A673 (cell line): Measurements from ENCODE around the gene NGEF. TPM values are rescaled to one million over a fixed set of nuclear protein-coding genes. Genes with fewer than 3 reads are reported as not detected.
"Not testable (repeated sequence)": the region's sequence is repeated elsewhere in the genome, so short reads cannot be mapped to it uniquely, and the experiment has no call there.

Source experiments
- BruUV-seq: library from RNA; stranded (reverse); fragments of 400-500 nt; replicated peaks from 2 replicates; lab custom pipeline; 2021; lab: Mats Ljungman, UMichigan
- CTCF ChIA-PET: fragments of 300-600 bp; sonication (Branson Sonifier 250); formaldehyde crosslinking; loops from one replicate; lab custom pipeline; 2022; ENCODE audit warnings: antibody characterized with exemption; lab: Charles Lee
- POLR2A ChIA-PET: fragments of 300-600 bp; sonication (Branson Sonifier 250); formaldehyde crosslinking; loops from one replicate; lab custom pipeline; 2022; ENCODE audit warnings: antibody characterized with exemption; ENCODE audit not compliant: low non-redundant PET; lab: Charles Lee
- DNase-seq: peaks from one replicate; pipeline ENCODE4 v3.0.0-alpha.2; 2015; ENCODE audit warnings: low spot score
- H3K27ac ChIP-seq: fragments of 200-600 bp; sonication (generic); 2 replicates; pipeline ENCODE4 v1.5.1; 2016; ENCODE audit warnings: mixed run types, low read depth, mild to moderate bottlenecking, mixed read lengths, antibody characterized with exemption, low read length; ENCODE audit not compliant: poor library complexity, severe bottlenecking
- H3K27me3 ChIP-seq: fragments of 200-600 bp; sonication (generic); replicated peaks from 2 replicates; pipeline ENCODE4 v1.6.1; 2017; ENCODE audit warnings: mixed run types, low read depth, mild to moderate bottlenecking, mixed read lengths, antibody characterized with exemption, low read length; ENCODE audit not compliant: insufficient read depth, poor library complexity
- H3K36me3 ChIP-seq: fragments of 200-600 bp; sonication (generic); 2 replicates; pipeline ENCODE4 v1.6.1; 2016; ENCODE audit warnings: mixed run types, mild to moderate bottlenecking, mixed read lengths, antibody characterized with exemption, low read length; ENCODE audit not compliant: insufficient read depth, poor library complexity, severe bottlenecking
- H3K4me1 ChIP-seq: fragments of 200-600 bp; sonication (generic); 2 replicates; pipeline ENCODE4 v1.6.1; 2017; ENCODE audit warnings: mixed run types, mild to moderate bottlenecking, mixed read lengths, antibody characterized with exemption, low read length; ENCODE audit not compliant: insufficient read depth, poor library complexity, severe bottlenecking
- H3K4me3 ChIP-seq: fragments of 200-600 bp; sonication (generic); 2 replicates; pipeline ENCODE4 v1.5.1; 2016; ENCODE audit warnings: low read depth, mixed run types, mild to moderate bottlenecking, mixed read lengths, low read length; ENCODE audit not compliant: poor library complexity, severe bottlenecking
- H3K9me3 ChIP-seq: fragments of 200-600 bp; sonication (generic); 2 replicates; pipeline ENCODE4 v1.6.1; 2016; ENCODE audit warnings: mixed run types, low read depth, mild to moderate bottlenecking, mixed read lengths, antibody characterized with exemption, low read length; ENCODE audit not compliant: poor library complexity, severe bottlenecking
- CTCF ChIP-seq: fragments of 300-800, 200-600 bp; sonication (generic); conservative IDR thresholded peaks from 2 replicates; pipeline ENCODE4 v1.5.1; 2017; ENCODE audit warnings: low read depth, mild to moderate bottlenecking, antibody characterized with exemption, low read length, moderate library complexity, mixed read lengths
- EZH2 ChIP-seq: fragments of 200-600 bp; sonication (generic); IDR thresholded peaks from 2 replicates; pipeline ENCODE4 v1.6.1; 2017; ENCODE audit warnings: borderline replicate concordance, low read depth, mild to moderate bottlenecking, mixed read lengths, antibody characterized with exemption, low read length; ENCODE audit not compliant: poor library complexity, severe bottlenecking
- intact Hi-C: fragments of 100-400 bp; cut with micrococcal nuclease; formaldehyde crosslinking; loops from one replicate; pipeline ENCODE4 v1.10.0; 2022; ENCODE audit not compliant: unreplicated experiment
- total RNA-seq: library from RNA; stranded (reverse); gene quantifications from 2 replicates; pipeline ENCODE4 v1.2.3, GENCODE V29; 2021

The NGEF gene
- total RNA-seq, 1 experiment from 2014 or later: 0.69 TPM

GRCh38 chr2:233056961-233057605, 44.0 kb upstream of the NGEF start:
- POLR2A ChIA-PET: no interaction called here
- H3K27me3 ChIP-seq: no peaks in the 10 kb centered on the region
- TF ChIP-seq EZH2 (no peak), CTCF (no peak)
- no peaks in the 10 kb centered on the region for H3K36me3 ChIP-seq
- H3K9me3 ChIP-seq: no peaks in the 10 kb centered on the region
- H3K4me1 ChIP-seq: no peaks in the 10 kb centered on the region
- H3K4me3 ChIP-seq: no peak overlapping the region
- intact Hi-C loops: loop anchor here (10.0 kb wide), 1 partner anchor 452 kb away; no protein-coding TSS in a partner anchor
- DNase-seq: no peak
- CTCF ChIA-PET: no interaction called here
- no TSS peak for BruUV-seq
- H3K27ac ChIP-seq: no peak overlapping the region

GRCh38 chr2:233055362-233055761, 42.3 kb upstream of the NGEF start:
- CTCF ChIA-PET: interaction anchor here (0.6 to 1.1 kb wide), 4 partner anchors 27 to 326 kb away, joined by 3 to 4 read pairs (median 4); no protein-coding TSS in a partner anchor
- Histone ChIP-seq H3K36me3 (no peaks in the 10 kb centered on the region), H3K4me3 (no peak overlapping the region), H3K27ac (no peak overlapping the region), H3K9me3 (no peaks in the 10 kb centered on the region), H3K27me3 (no peaks in the 10 kb centered on the region), H3K4me1 (no peaks in the 10 kb centered on the region)
- BruUV-seq: no TSS peak
- TF ChIP-seq CTCF (no peak), EZH2 (no peak)
- no peak for DNase-seq
- POLR2A ChIA-PET: no interaction called here
- intact Hi-C loops: loop anchor here (2.0 to 10.0 kb wide), 2 partner anchors 203 to 451 kb away; no protein-coding TSS in a partner anchor

- ChIA-PET POLR2A (interaction anchor here (0.6 to 0.7 kb wide), 2 partner anchors 77 to 212 kb away, joined by 3 to 10 read pairs; no protein-coding TSS in a partner anchor), CTCF (interaction anchor here (0.7 to 1.1 kb wide), 4 partner anchors 20 to 283 kb away, joined by 3 to 5 read pairs (median 3); no protein-coding TSS in a partner anchor)
- DNase-seq: peak; percentile 68
- no TSS peak for BruUV-seq
- TF ChIP-seq EZH2 (no peak), CTCF (peak; percentile 99)
- no peaks in the 10 kb centered on the region for H3K4me1 ChIP-seq
- intact Hi-C loops: loop anchor here (2.0 to 10.0 kb wide), 2 partner anchors 201 to 449 kb away; no protein-coding TSS in a partner anchor
- H3K27ac ChIP-seq: no peak overlapping the region
- H3K27me3 ChIP-seq: no peaks in the 10 kb centered on the region
- no peak overlapping the region for H3K4me3 ChIP-seq
- H3K36me3 ChIP-seq: no peaks in the 10 kb centered on the region
- H3K9me3 ChIP-seq: no peaks in the 10 kb centered on the region
Measured at GRCh38 chr2:233053928-233054784, 41.1 kb upstream of the NGEF start.

GRCh38 chr2:233052517-233052916, 39.5 kb upstream of the NGEF start:
- H3K27ac ChIP-seq, H3K27me3 ChIP-seq, H3K9me3 ChIP-seq, H3K4me1 ChIP-seq, H3K4me3 ChIP-seq, POLR2A ChIA-PET, DNase-seq, BruUV-seq, H3K36me3 ChIP-seq: not testable (repeated sequence)
- CTCF ChIA-PET: interaction anchor here (0.7 to 0.9 kb wide), 2 partner anchors 24 to 89 kb away, joined by 3 to 4 read pairs; no protein-coding TSS in a partner anchor
- intact Hi-C loops: loop anchor here (10.0 kb wide), 1 partner anchor 448 kb away; no protein-coding TSS in a partner anchor
